Activated CD8-positive, alpha-beta T cell treated with anti-CD3 and anti-CD28 coated beads for 36 hours (primary cell): ENCODE data around the gene LSM14B. TPM values are rescaled to one million over a fixed set of nuclear protein-coding genes. Genes with fewer than 3 reads are reported as not detected.

ENCODE experiments used
- ATAC-seq: fragments of 200-7000 bp; cut with Tn5 transposase; one replicate; pipeline ENCODE4 v1.10.0; 2021; ENCODE audit warnings: mild to moderate bottlenecking, moderate library complexity
- CTCF ChIA-PET: fragments of 350-600 bp; sonication (Branson Sonifier 250); formaldehyde crosslinking; loops from one replicate; lab custom pipeline; 2021; ENCODE audit warnings: antibody characterized with exemption; lab: Charles Lee
- POLR2A ChIA-PET: fragments of 350-600 bp; sonication (Branson Sonifier 250); formaldehyde crosslinking; loops from one replicate; lab custom pipeline; 2021; ENCODE audit warnings: antibody characterized with exemption; lab: Charles Lee
- DNase-seq: peaks from one replicate; pipeline ENCODE4 v3.0.0-alpha.2; 2020
- H3K27ac Mint-ChIP-seq: one replicate; pipeline ENCODE4 v1.8.0; 2021; ENCODE audit warnings: mild to moderate bottlenecking, mixed read lengths
- H3K27me3 Mint-ChIP-seq: one replicate; pipeline ENCODE4 v1.8.0; 2021; ENCODE audit warnings: mixed read lengths
- H3K36me3 Mint-ChIP-seq: one replicate; pipeline ENCODE4 v1.8.0; 2021; ENCODE audit warnings: low read depth, mixed read lengths
- H3K4me1 Mint-ChIP-seq: one replicate; pipeline ENCODE4 v1.8.0; 2021; ENCODE audit warnings: low read depth, mixed read lengths
- H3K4me3 Mint-ChIP-seq: one replicate; pipeline ENCODE4 v1.8.0; 2021; ENCODE audit warnings: mild to moderate bottlenecking, moderate library complexity, mixed read lengths
- H3K9me3 Mint-ChIP-seq: one replicate; pipeline ENCODE4 v1.8.0; 2021; ENCODE audit warnings: mixed read lengths
- CTCF ChIP-seq: fragments of 200-600 bp; IDR thresholded peaks from one replicate; pipeline ENCODE4 v1.8.0; 2022; ENCODE audit warnings: antibody characterized with exemption, mild to moderate bottlenecking
- intact Hi-C: fragments of 100-400 bp; cut with micrococcal nuclease; formaldehyde crosslinking; loops from one replicate; pipeline ENCODE4 v1.10.0; 2022
- total RNA-seq, 2 experiments: library from RNA; stranded (reverse); gene quantifications; one replicate each; pipeline ENCODE4 v1.2.3, GENCODE V29; 2021

LSM14B gene
- total RNA-seq, 2 experiments from 2014 or later: 33.5 to 35.6 TPM

- intact Hi-C loops: no loop called here
- Mint-ChIP-seq H3K36me3 (peaks cover 36% of the 10 kb centered on the region), H3K4me3 (no peak overlapping the region), H3K4me1 (peaks cover 25% of the 10 kb centered on the region), H3K27ac (no peak overlapping the region), H3K9me3 (no peaks in the 10 kb centered on the region), H3K27me3 (no peaks in the 10 kb centered on the region)
- ATAC-seq (peak; percentile 88), DNase-seq (peak; percentile 84)
- ChIA-PET CTCF (interaction anchor here (0.9 to 1.6 kb wide), 6 partner anchors 13 to 260 kb away, joined by 3 to 6 read pairs (median 4); partner anchors contain the start of genes PSMA7 and SS18L1), POLR2A (interaction anchor here (0.6 to 0.9 kb wide), 3 partner anchors 12 to 90 kb away, joined by 3 to 4 read pairs (median 3); no protein-coding TSS in a partner anchor)
- peak; percentile 88 for TF ChIP-seq CTCF
Measured at GRCh38 chr20:62156592-62157386, 34.5 kb downstream of the LSM14B start.

GRCh38 chr20:62157387-62158087, 35.3 kb downstream of the LSM14B start:
- POLR2A ChIA-PET: no interaction called here

GRCh38 chr20:62158088-62158400, 35.8 kb downstream of the LSM14B start:
- ATAC-seq: no peak
- H3K4me1 Mint-ChIP-seq: peaks cover 22% of the 10 kb centered on the region
- H3K36me3 Mint-ChIP-seq: peaks cover 25% of the 10 kb centered on the region
- no peak overlapping the region for H3K4me3 Mint-ChIP-seq
- no peaks in the 10 kb centered on the region for H3K27me3 Mint-ChIP-seq
- H3K27ac Mint-ChIP-seq: no peak overlapping the region
- intact Hi-C loops: no loop called here
- ChIA-PET POLR2A (no interaction called here), CTCF (no interaction called here)
- no peak for TF ChIP-seq CTCF
- DNase-seq: no peak
- no peaks in the 10 kb centered on the region for H3K9me3 Mint-ChIP-seq

More at GRCh38 chr20:62157387-62158087, 35.3 kb downstream of the LSM14B start:
- H3K27ac Mint-ChIP-seq: no peak overlapping the region
- no peaks in the 10 kb centered on the region for H3K9me3 Mint-ChIP-seq
- no peak overlapping the region for H3K4me3 Mint-ChIP-seq
- intact Hi-C loops: no loop called here
- no peak for TF ChIP-seq CTCF
- H3K4me1 Mint-ChIP-seq: peaks cover 22% of the 10 kb centered on the region
- CTCF ChIA-PET: interaction anchor here (1.0 to 1.6 kb wide), 3 partner anchors 14 to 37 kb away, joined by 3 to 6 read pairs (median 4); partner anchors contain the start of genes PSMA7 and SS18L1
- no peak for ATAC-seq
- DNase-seq: no peak
- peaks cover 30% of the 10 kb centered on the region for H3K36me3 Mint-ChIP-seq
- no peaks in the 10 kb centered on the region for H3K27me3 Mint-ChIP-seq

DNA sequence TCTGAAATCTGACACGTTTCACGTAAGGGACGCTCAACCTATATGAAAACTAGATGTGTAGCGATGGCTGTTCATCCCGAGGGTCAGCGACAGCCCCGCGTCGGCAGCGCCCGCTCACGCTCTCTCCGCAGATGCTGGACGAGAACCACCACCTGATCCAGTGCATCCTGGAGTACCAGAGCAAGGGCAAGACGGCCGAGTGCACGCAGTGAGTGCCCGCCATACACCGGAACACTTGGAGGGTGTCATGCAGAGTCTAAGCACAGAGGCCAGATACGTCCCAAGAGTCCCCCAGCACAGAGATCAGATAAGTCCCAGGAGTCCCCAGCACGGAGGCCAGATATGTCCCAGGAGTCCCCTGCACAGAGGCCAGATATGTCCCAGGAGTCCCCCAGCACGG, 36.3 kb downstream of the LSM14B start:
- intact Hi-C loops: no loop called here
- Mint-ChIP-seq H3K9me3 (no peaks in the 10 kb centered on the region), H3K4me3 (no peak overlapping the region), H3K27me3 (no peaks in the 10 kb centered on the region), H3K4me1 (peaks cover 22% of the 10 kb centered on the region), H3K27ac (no peak overlapping the region), H3K36me3 (peaks cover 22% of the 10 kb centered on the region)
- POLR2A ChIA-PET: no interaction called here
- ATAC-seq: no peak
- DNase-seq: no peak
- no peak for TF ChIP-seq CTCF
- CTCF ChIA-PET: no interaction called here

DNA sequence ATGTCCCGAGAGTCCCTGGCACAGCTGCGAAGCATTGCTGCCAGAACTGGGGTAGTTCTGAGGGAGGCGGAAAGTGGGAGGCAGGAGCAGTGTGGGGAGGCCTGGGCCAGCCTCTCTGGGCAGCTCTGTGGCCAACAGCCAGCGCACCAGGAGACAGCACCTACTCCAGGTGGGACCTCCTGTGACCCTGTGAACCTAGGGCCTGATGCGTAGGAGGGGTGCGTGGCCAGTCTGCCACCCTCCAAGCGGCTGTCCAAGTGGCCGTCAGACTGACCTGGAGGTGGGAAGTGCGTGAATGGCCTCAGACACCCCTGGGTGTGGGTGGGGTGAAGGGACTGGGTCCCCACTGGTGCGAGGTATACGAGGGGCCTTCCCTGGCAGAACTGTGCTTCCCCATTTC, 36.8 kb downstream of the LSM14B start:
- ATAC-seq: no peak
- DNase-seq: no peak
- Mint-ChIP-seq H3K36me3 (peaks cover 17% of the 10 kb centered on the region), H3K9me3 (no peaks in the 10 kb centered on the region), H3K27me3 (no peaks in the 10 kb centered on the region), H3K4me3 (no peak overlapping the region), H3K4me1 (peaks cover 22% of the 10 kb centered on the region), H3K27ac (no peak overlapping the region)
- ChIA-PET POLR2A (no interaction called here), CTCF (no interaction called here)
- no peak for TF ChIP-seq CTCF
- intact Hi-C loops: no loop called here
